Vagina (tissue), 2 donors: ENCODE results near the gene APAF1. TPM values are rescaled to one million over a fixed set of nuclear protein-coding genes. Genes with fewer than 3 reads are reported as not detected.
A peak's percentile ranks its signal among the peaks of the same experiment; 100 is the strongest.
"Not testable (repeated sequence)": the region's sequence is repeated elsewhere in the genome, so short reads cannot be mapped to it uniquely, and the experiment has no call there.

Experiments used
- DNase-seq, 2 donors: peaks; one replicate each; pipeline ENCODE4 v3.0.0-alpha.2; 2017; ENCODE audit errors: extremely low spot score in 2 of 2
- H3K27ac ChIP-seq: fragments of 200-600 bp; sonication (generic); one replicate; pipeline ENCODE4 v1.5.1; 2019
- H3K27me3 ChIP-seq: fragments of 200-600 bp; sonication (generic); one replicate; pipeline ENCODE4 v1.5.1; 2019
- H3K36me3 ChIP-seq, 2 donors: fragments of 200-600 bp; sonication (generic); one replicate each; pipeline ENCODE4 v1.5.1; 2017 to 2019
- H3K4me1 ChIP-seq: fragments of 200-600 bp; sonication (generic); one replicate; pipeline ENCODE4 v1.5.1; 2019
- H3K4me3 ChIP-seq, 2 donors: fragments of 200-600 bp; sonication (generic); 1 replicate in 1 of 2; 2 replicates in 1 of 2; pipeline ENCODE4 v1.5.1; 2016 to 2019
- H3K9me3 ChIP-seq: fragments of 200-600 bp; sonication (generic); one replicate; pipeline ENCODE4 v1.5.1; 2019
- POLR2A ChIP-seq, 2 donors: fragments of 450-650 bp; IDR thresholded peaks; one replicate each; pipeline ENCODE4 v1.6.1; 2017; ENCODE audit warnings: antibody characterized with exemption in 2 of 2, mild to moderate bottlenecking in 2 of 2, moderate library complexity in 2 of 2
- POLR2AphosphoS5 ChIP-seq, 2 donors: sonication (generic); formaldehyde crosslinking; IDR thresholded peaks; one replicate each; pipeline ENCODE4 v1.9.0; 2017; ENCODE audit warnings: antibody characterized with exemption in 2 of 2, mild to moderate bottlenecking in 2 of 2, low read depth in 1 of 2; ENCODE audit not compliant: insufficient read depth in 1 of 2
- intact Hi-C: fragments of 100-400 bp; cut with DNase I; formaldehyde crosslinking; loops from one replicate; pipeline ENCODE4 v1.15.1; 2023
- total RNA-seq: library from RNA; depleted of rRNA; stranded (reverse); fragments of >200 nt; gene quantifications from one replicate; pipeline ENCODE4 v1.2.3, GENCODE V29; 2016
- TF ChIP-seq, protein P1 (sequence below), 3 experiments: fragments of 450-650 bp in 2 of 3; fragments of 200-600 bp in 1 of 3; sonication (generic) in 1 of 3; IDR thresholded peaks; one replicate each; pipeline ENCODE4 v1.5.1; 2017 to 2019; ENCODE audit warnings: antibody characterized with exemption in 3 of 3, mild to moderate bottlenecking in 2 of 3, moderate library complexity in 2 of 3

The APAF1 gene, protein sequence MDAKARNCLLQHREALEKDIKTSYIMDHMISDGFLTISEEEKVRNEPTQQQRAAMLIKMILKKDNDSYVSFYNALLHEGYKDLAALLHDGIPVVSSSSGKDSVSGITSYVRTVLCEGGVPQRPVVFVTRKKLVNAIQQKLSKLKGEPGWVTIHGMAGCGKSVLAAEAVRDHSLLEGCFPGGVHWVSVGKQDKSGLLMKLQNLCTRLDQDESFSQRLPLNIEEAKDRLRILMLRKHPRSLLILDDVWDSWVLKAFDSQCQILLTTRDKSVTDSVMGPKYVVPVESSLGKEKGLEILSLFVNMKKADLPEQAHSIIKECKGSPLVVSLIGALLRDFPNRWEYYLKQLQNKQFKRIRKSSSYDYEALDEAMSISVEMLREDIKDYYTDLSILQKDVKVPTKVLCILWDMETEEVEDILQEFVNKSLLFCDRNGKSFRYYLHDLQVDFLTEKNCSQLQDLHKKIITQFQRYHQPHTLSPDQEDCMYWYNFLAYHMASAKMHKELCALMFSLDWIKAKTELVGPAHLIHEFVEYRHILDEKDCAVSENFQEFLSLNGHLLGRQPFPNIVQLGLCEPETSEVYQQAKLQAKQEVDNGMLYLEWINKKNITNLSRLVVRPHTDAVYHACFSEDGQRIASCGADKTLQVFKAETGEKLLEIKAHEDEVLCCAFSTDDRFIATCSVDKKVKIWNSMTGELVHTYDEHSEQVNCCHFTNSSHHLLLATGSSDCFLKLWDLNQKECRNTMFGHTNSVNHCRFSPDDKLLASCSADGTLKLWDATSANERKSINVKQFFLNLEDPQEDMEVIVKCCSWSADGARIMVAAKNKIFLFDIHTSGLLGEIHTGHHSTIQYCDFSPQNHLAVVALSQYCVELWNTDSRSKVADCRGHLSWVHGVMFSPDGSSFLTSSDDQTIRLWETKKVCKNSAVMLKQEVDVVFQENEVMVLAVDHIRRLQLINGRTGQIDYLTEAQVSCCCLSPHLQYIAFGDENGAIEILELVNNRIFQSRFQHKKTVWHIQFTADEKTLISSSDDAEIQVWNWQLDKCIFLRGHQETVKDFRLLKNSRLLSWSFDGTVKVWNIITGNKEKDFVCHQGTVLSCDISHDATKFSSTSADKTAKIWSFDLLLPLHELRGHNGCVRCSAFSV (N-terminal part only)
- 12.8 TPM for total RNA-seq

- peak within 1 kb of the TSS; percentile 86 to 95 for H3K4me3 ChIP-seq
- intact Hi-C loops = loop anchor here (10.0 kb wide), 1 partner anchor 50 kb away; the partner anchor contains the start of gene SLC25A3
- peaks cover 38% of the 10 kb centered on the region for H3K4me1 ChIP-seq
Measured at GRCh38 chr12:98644712-98645571, at the start of gene APAF1, which contains the start of gene IKBIP. TSS of gene APAF1 (plus strand) at chr12:98645290. CDS start at chr12:98648360, 3,070 bp downstream. TSS of gene IKBIP (minus strand) at chr12:98644788. CDS start at chr12:98644701, 87 bp downstream.

GRCh38 chr12:98597313-98597712, 47.8 kb upstream of the APAF1 start:
- peaks cover 18% of the 10 kb centered on the region for H3K4me1 ChIP-seq
- H3K36me3 ChIP-seq = peaks cover 0 to 52% of the 10 kb centered on the region in 2 donors
- not testable (repeated sequence) for H3K4me3 ChIP-seq, H3K27ac ChIP-seq, DNase-seq, H3K9me3 ChIP-seq, H3K27me3 ChIP-seq
- intact Hi-C loops = loop anchor here (10.0 kb wide), 1 partner anchor 47 kb away; the partner anchor contains the start of genes APAF1 and IKBIP

More at GRCh38 chr12:98644712-98645571, at the start of gene APAF1, which contains the start of gene IKBIP:
- Histone ChIP-seq H3K27ac (peak within 1 kb of the TSS; percentile 92), H3K27me3 (no peaks in the 10 kb centered on the region), H3K9me3 (no peaks in the 10 kb centered on the region), H3K36me3 (peaks cover 0 to 10% of the 10 kb centered on the region in 2 donors)
- DNase-seq = peak; percentile 97
- TF ChIP-seq, protein P1, sequence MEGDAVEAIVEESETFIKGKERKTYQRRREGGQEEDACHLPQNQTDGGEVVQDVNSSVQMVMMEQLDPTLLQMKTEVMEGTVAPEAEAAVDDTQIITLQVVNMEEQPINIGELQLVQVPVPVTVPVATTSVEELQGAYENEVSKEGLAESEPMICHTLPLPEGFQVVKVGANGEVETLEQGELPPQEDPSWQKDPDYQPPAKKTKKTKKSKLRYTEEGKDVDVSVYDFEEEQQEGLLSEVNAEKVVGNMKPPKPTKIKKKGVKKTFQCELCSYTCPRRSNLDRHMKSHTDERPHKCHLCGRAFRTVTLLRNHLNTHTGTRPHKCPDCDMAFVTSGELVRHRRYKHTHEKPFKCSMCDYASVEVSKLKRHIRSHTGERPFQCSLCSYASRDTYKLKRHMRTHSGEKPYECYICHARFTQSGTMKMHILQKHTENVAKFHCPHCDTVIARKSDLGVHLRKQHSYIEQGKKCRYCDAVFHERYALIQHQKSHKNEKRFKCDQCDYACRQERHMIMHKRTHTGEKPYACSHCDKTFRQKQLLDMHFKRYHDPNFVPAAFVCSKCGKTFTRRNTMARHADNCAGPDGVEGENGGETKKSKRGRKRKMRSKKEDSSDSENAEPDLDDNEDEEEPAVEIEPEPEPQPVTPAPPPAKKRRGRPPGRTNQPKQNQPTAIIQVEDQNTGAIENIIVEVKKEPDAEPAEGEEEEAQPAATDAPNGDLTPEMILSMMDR (IDR thresholded peaks at IDR 0.05) = no peak
- TF ChIP-seq POLR2A (IDR thresholded peaks at IDR 0.05) = peak in 1 of 2 donors; percentile 70
- TF ChIP-seq POLR2AphosphoS5 (IDR thresholded peaks at IDR 0.05; ENCODE audit: insufficient read depth in 1 of 2, low read depth in 1 of 2) = peak; percentile 47 to 89

GRCh38 chr12:98601924-98602323, 43.2 kb upstream of the APAF1 start:
- no peaks in the 10 kb centered on the region for H3K4me1 ChIP-seq
- no peak overlapping the region for H3K4me3 ChIP-seq
- peaks cover 0 to 65% of the 10 kb centered on the region in 2 donors for H3K36me3 ChIP-seq
- no peak for TF ChIP-seq POLR2A (IDR thresholded peaks at IDR 0.05)
- TF ChIP-seq POLR2AphosphoS5 (IDR thresholded peaks at IDR 0.05; ENCODE audit: insufficient read depth in 1 of 2, low read depth in 1 of 2) = no peak
- TF ChIP-seq, protein P1 (IDR thresholded peaks at IDR 0.05) = no peak
- H3K27ac ChIP-seq = no peak overlapping the region
- DNase-seq = no peak
- no peaks in the 10 kb centered on the region for H3K27me3 ChIP-seq
- H3K9me3 ChIP-seq = no peaks in the 10 kb centered on the region
- intact Hi-C loops = no loop called here

- no peak for TF ChIP-seq POLR2AphosphoS5 (IDR thresholded peaks at IDR 0.05; ENCODE audit: insufficient read depth in 1 of 2, low read depth in 1 of 2)
- TF ChIP-seq POLR2A (IDR thresholded peaks at IDR 0.05) = no peak
- TF ChIP-seq, protein P1 (IDR thresholded peaks at IDR 0.05) = no peak
- H3K4me3 ChIP-seq = no peak overlapping the region
- H3K9me3 ChIP-seq = no peaks in the 10 kb centered on the region
- H3K4me1 ChIP-seq = no peaks in the 10 kb centered on the region
- H3K27ac ChIP-seq = no peak overlapping the region
- intact Hi-C loops = no loop called here
- H3K36me3 ChIP-seq = peaks cover 0 to 22% of the 10 kb centered on the region in 2 donors
- no peaks in the 10 kb centered on the region for H3K27me3 ChIP-seq
- no peak for DNase-seq
Measured at GRCh38 chr12:98606359-98606988, 38.6 kb upstream of the APAF1 start.
